HG03045 (cell line): Measurements from ENCODE around the gene PANX1.

Experiments used
- ATAC-seq: cut with Tn5 transposase; IDR thresholded peaks from one replicate; pipeline ENCODE4 v1.9.1; 2021; ENCODE audit warnings: mild to moderate bottlenecking, moderate library complexity; ENCODE audit not compliant: unreplicated experiment

The PANX1 gene

GRCh38 chr11:94183886-94184264 lies 55.2 kb downstream of the PANX1 start:
- ATAC-seq = peak; percentile 73

- ATAC-seq = no peak
These were observed 55.7 kb downstream of the PANX1 start for GRCh38 chr11:94184362-94184761.

GRCh38 chr11:94184846-94185245 lies 56.2 kb downstream of the PANX1 start:
- ATAC-seq = no peak

GRCh38 chr11:94185416-94186084 lies 56.9 kb downstream of the PANX1 start:
- no peak for ATAC-seq

GRCh38 chr11:94186342-94187203 lies 57.9 kb downstream of the PANX1 start:
- no peak for ATAC-seq

- ATAC-seq = no peak
These were observed 64.6 kb downstream of the PANX1 start for GRCh38 chr11:94193288-94193687.

- no peak for ATAC-seq
These were observed 66.1 kb downstream of the PANX1 start for GRCh38 chr11:94194712-94195111.

- ATAC-seq = no peak
These were observed 67.7 kb downstream of the PANX1 start for GRCh38 chr11:94196363-94196762.

- no peak for ATAC-seq
These were observed 70.1 kb downstream of the PANX1 start for GRCh38 chr11:94198718-94199117.

GRCh38 chr11:94199136-94200130 lies 70.8 kb downstream of the PANX1 start:
- no peak for ATAC-seq

GRCh38 chr11:94201004-94201465 lies 72.4 kb downstream of the PANX1 start:
- ATAC-seq = no peak

- ATAC-seq = no peak
These were observed 74.4 kb downstream of the PANX1 start for GRCh38 chr11:94203070-94203469.

- no peak for ATAC-seq
These were observed 82.7 kb downstream of the PANX1 start for GRCh38 chr11:94211261-94211830.

GRCh38 chr11:94212898-94213297 lies 84.3 kb downstream of the PANX1 start:
- ATAC-seq = no peak

- ATAC-seq = no peak
These were observed 89.1 kb downstream of the PANX1 start for GRCh38 chr11:94217705-94218104.

- no peak for ATAC-seq
These were observed 89.7 kb downstream of the PANX1 start for GRCh38 chr11:94218372-94218771.

- no peak for ATAC-seq
These were observed 91.1 kb downstream of the PANX1 start for GRCh38 chr11:94219771-94220170.

- no peak for ATAC-seq
These were observed 95.4 kb downstream of the PANX1 start for GRCh38 chr11:94224078-94224477.
